T1000 (cell line): ENCODE results near the gene DHRS4.
"Not testable (repeated sequence)": the region's sequence is repeated elsewhere in the genome, so short reads cannot be mapped to it uniquely, and the experiment has no call there.

Experiments used
- DNase-seq: peaks from one replicate; lab custom pipeline; 2025; ENCODE audit warnings: mixed read lengths; lab: John Stamatoyannopoulos, UW

DHRS4 gene

GRCh38 chr14:23984891-23985602 is 31.5 kb downstream of the DHRS4 start:
- DNase-seq = no peak

- not testable (repeated sequence) for DNase-seq
Measured at GRCh38 chr14:23988223-23988606, 34.6 kb downstream of the DHRS4 start.

GRCh38 chr14:23988607-23989363 is 35.2 kb downstream of the DHRS4 start, which contains the start of gene DHRS4L2:
TSS of gene DHRS4L2 (plus strand) at chr14:23988929. CDS start at chr14:23988948, 19 bp downstream.
- not testable (repeated sequence) for DNase-seq

GRCh38 chr14:23989734-23990445 is 36.3 kb downstream of the DHRS4 start:
- DNase-seq = not testable (repeated sequence)

- DNase-seq = not testable (repeated sequence)
Measured at GRCh38 chr14:23990961-23991360, 37.4 kb downstream of the DHRS4 start.

GRCh38 chr14:23993042-23993441 is 39.5 kb downstream of the DHRS4 start:
- DNase-seq = not testable (repeated sequence)

- DNase-seq = not testable (repeated sequence)
Measured at GRCh38 chr14:23996009-23996408, 42.4 kb downstream of the DHRS4 start.

GRCh38 chr14:23996825-23997224 is 43.3 kb downstream of the DHRS4 start:
- DNase-seq = not testable (repeated sequence)

- DNase-seq = not testable (repeated sequence)
Measured at GRCh38 chr14:23999640-24000039, 46.1 kb downstream of the DHRS4 start.

GRCh38 chr14:24001078-24001477 is 47.5 kb downstream of the DHRS4 start:
- not testable (repeated sequence) for DNase-seq

- not testable (repeated sequence) for DNase-seq
Measured at GRCh38 chr14:24001679-24002078, 48.1 kb downstream of the DHRS4 start.

- not testable (repeated sequence) for DNase-seq
Measured at GRCh38 chr14:24006471-24006816, 52.9 kb downstream of the DHRS4 start.

- peak; percentile 9 for DNase-seq
Measured at GRCh38 chr14:24006817-24007652, 53.5 kb downstream of the DHRS4 start.

- DNase-seq = no peak
Measured at GRCh38 chr14:24011051-24011450, 57.5 kb downstream of the DHRS4 start.

GRCh38 chr14:24012726-24013273 is 59.2 kb downstream of the DHRS4 start:
- DNase-seq = not testable (repeated sequence)

- peak; percentile 35 for DNase-seq
Measured at GRCh38 chr14:24013654-24014514, 60.3 kb downstream of the DHRS4 start.

- not testable (repeated sequence) for DNase-seq
Measured at GRCh38 chr14:24015745-24016144, 62.2 kb downstream of the DHRS4 start.
